ENCODE data around the gene UGT1A5. TPM values are rescaled to one million over a fixed set of nuclear protein-coding genes. Genes with fewer than 3 reads are reported as not detected.

Gene UGT1A5
- total and polyA plus RNA-seq, 2 of the 4 experiments (the other 2 are of a cell fraction), result not detected

DNA sequence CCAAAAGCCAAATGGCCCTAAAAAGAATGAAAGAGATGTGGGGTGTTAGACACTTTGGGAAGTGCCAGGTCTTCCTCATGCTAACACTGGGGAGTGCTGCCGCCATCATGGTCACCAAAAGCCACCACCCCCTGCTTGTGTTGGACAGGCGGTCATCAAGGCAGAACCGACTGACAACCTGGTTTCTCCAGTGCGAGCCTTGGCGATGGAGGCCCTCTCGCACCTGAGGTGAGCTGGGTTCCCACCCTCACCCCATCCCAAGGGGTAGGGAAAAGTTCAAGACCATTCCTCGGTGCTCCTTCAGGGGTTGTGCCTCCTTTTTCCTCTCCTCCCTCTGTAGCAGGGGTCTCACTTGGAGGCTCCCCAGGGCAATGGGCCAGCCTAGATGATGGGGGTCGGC, 99.0 kb downstream of the UGT1A5 start:
- H4K20me1 ChIP-seq (ENCODE audit: insufficient read depth, low read length), result no peaks in the 10 kb centered on the region
- peaks cover 27% of the 10 kb centered on the region for H3K27me3 ChIP-seq (ENCODE audit: control insufficient read depth, insufficient read depth, low read length)
- no peak overlapping the region for H3K23ac ChIP-seq (ENCODE audit: low read depth, low read length)
- CTCF ChIA-PET, result no interaction called here
- dilution Hi-C loops (cut with HindIII; ENCODE audit: low sequenced_read_pairs, unreplicated experiment), result no loop called here
- no peak overlapping the region for H4K91ac ChIP-seq (ENCODE audit: insufficient read depth, low read depth, low read length)
- no peaks in the 10 kb centered on the region for H3K9me3 ChIP-seq (ENCODE audit: control insufficient read depth, insufficient read depth, low read length)
- no peak for DNase-seq
- no peak overlapping the region for H3K14ac ChIP-seq (replicated peaks; ENCODE audit: low read depth, low read length)
- H3K4me3 ChIP-seq (ENCODE audit: insufficient read depth, low read depth, low read length), result no peak overlapping the region
- no peaks in the 10 kb centered on the region for H3K79me1 ChIP-seq (ENCODE audit: low read depth in 1 of 2, low read length in 2 of 2)
- no peaks in the 10 kb centered on the region for H3K9me1 ChIP-seq (ENCODE audit: insufficient read depth, low read length)
- H3K4me2 ChIP-seq (ENCODE audit: low read depth, low read length), result no peak overlapping the region
- BruUV-seq (replicated peaks), result no TSS peak
- H2BK20ac ChIP-seq (ENCODE audit: low read depth, low read length), result no peak overlapping the region
- H2AFZ ChIP-seq (replicated peaks; ENCODE audit: low read length, poor library complexity), result no peak overlapping the region
- H2BK15ac ChIP-seq (ENCODE audit: low read depth, low read length), result no peak overlapping the region
- no peaks in the 10 kb centered on the region for H3K4me1 ChIP-seq (ENCODE audit: control insufficient read depth, insufficient read depth, low read length)
- in situ Hi-C loops (cut with MboI; ENCODE audit: low sequenced_read_pairs), result no loop called here
- TF ChIP-seq CHD1 (IDR thresholded peaks at IDR 0.05; ENCODE audit: low read depth, low read length) (no peak), MXI1 (IDR thresholded peaks at IDR 0.05; ENCODE audit: borderline replicate concordance, low read depth, low read length) (no peak), RAD21 (IDR thresholded peaks at IDR 0.05; ENCODE audit: low read length) (no peak), NFE2L2 (IDR thresholded peaks at IDR 0.05; ENCODE audit: low read depth, low read length) (no peak), BHLHE40 (IDR thresholded peaks at IDR 0.05; ENCODE audit: low read depth, low read length) (no peak), MAFK (IDR thresholded peaks at IDR 0.05; ENCODE audit: low read depth, low read length) (no peak), RCOR1 (IDR thresholded peaks at IDR 0.05; ENCODE audit: insufficient replicate concordance, low read length) (no peak), RFX5 (IDR thresholded peaks at IDR 0.05; ENCODE audit: low read depth, low read length) (no peak), FOS (IDR thresholded peaks at IDR 0.05; ENCODE audit: low read depth, low read length) (no peak), SMC3 (IDR thresholded peaks at IDR 0.05; ENCODE audit: low read depth, low read length) (no peak), MAZ (IDR thresholded peaks at IDR 0.05; ENCODE audit: borderline replicate concordance, low read depth, low read length) (no peak), POLR2A (IDR thresholded peaks at IDR 0.05; ENCODE audit: low read depth, low read length) (no peak), CEBPB (IDR thresholded peaks at IDR 0.05; ENCODE audit: low read depth, low read length) (no peak)
- TF ChIP-seq, protein P1, sequence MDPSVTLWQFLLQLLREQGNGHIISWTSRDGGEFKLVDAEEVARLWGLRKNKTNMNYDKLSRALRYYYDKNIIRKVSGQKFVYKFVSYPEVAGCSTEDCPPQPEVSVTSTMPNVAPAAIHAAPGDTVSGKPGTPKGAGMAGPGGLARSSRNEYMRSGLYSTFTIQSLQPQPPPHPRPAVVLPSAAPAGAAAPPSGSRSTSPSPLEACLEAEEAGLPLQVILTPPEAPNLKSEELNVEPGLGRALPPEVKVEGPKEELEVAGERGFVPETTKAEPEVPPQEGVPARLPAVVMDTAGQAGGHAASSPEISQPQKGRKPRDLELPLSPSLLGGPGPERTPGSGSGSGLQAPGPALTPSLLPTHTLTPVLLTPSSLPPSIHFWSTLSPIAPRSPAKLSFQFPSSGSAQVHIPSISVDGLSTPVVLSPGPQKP (IDR thresholded peaks at IDR 0.05; ENCODE audit: borderline replicate concordance, low read depth, low read length), result no peak
- TF ChIP-seq, protein P2, sequence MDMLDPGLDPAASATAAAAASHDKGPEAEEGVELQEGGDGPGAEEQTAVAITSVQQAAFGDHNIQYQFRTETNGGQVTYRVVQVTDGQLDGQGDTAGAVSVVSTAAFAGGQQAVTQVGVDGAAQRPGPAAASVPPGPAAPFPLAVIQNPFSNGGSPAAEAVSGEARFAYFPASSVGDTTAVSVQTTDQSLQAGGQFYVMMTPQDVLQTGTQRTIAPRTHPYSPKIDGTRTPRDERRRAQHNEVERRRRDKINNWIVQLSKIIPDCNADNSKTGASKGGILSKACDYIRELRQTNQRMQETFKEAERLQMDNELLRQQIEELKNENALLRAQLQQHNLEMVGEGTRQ (IDR thresholded peaks at IDR 0.05; ENCODE audit: low read depth, low read length), result no peak
- TF ChIP-seq, protein P3, sequence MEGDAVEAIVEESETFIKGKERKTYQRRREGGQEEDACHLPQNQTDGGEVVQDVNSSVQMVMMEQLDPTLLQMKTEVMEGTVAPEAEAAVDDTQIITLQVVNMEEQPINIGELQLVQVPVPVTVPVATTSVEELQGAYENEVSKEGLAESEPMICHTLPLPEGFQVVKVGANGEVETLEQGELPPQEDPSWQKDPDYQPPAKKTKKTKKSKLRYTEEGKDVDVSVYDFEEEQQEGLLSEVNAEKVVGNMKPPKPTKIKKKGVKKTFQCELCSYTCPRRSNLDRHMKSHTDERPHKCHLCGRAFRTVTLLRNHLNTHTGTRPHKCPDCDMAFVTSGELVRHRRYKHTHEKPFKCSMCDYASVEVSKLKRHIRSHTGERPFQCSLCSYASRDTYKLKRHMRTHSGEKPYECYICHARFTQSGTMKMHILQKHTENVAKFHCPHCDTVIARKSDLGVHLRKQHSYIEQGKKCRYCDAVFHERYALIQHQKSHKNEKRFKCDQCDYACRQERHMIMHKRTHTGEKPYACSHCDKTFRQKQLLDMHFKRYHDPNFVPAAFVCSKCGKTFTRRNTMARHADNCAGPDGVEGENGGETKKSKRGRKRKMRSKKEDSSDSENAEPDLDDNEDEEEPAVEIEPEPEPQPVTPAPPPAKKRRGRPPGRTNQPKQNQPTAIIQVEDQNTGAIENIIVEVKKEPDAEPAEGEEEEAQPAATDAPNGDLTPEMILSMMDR (conservative IDR thresholded peaks at IDR 0.05; ENCODE audit: low read depth, low read length), result no peak
- no peak overlapping the region for H2BK120ac ChIP-seq (ENCODE audit: low read depth, low read length)
- H2AK9ac ChIP-seq (replicated peaks; ENCODE audit: low read depth, low read length, poor library complexity), result no peak overlapping the region
- no peak overlapping the region for H3K27ac ChIP-seq (ENCODE audit: insufficient read depth, low read length)
- H3K18ac ChIP-seq (ENCODE audit: low read depth, low read length), result no peak overlapping the region
- ATAC-seq (ENCODE audit: low read depth), result no peak
- no peak overlapping the region for H3K9ac ChIP-seq (ENCODE audit: low read depth, low read length)
- no peaks in the 10 kb centered on the region for H3K36me3 ChIP-seq (ENCODE audit: control insufficient read depth, insufficient read depth, low read length)
- WGBS, 2 experiments (ENCODE audit: extremely low coverage in 2 of 2, insufficient read length in 1 of 2), result 70% methylated on average over 2 of the region's 8 CpGs; no CpG with 5 or more reads in 1 of the 2 experiments
- intact Hi-C loops (cut with micrococcal nuclease), result no loop called here
- POLR2A ChIA-PET (ENCODE audit: unreplicated experiment), result no interaction called here
- no peak overlapping the region for H4K5ac ChIP-seq (ENCODE audit: low read depth, low read length)
- H2AK5ac ChIP-seq (ENCODE audit: low read depth, low read length), result no peak overlapping the region
- H2BK5ac ChIP-seq (ENCODE audit: low read depth, low read length, poor library complexity, severe bottlenecking), result no peak overlapping the region
- H4K8ac ChIP-seq (ENCODE audit: low read depth in 2 of 2, low read length in 2 of 2), result no peak overlapping the region
- no peak overlapping the region for H3K56ac ChIP-seq (ENCODE audit: extremely low read depth, insufficient read depth, low read length)
- H3K4ac ChIP-seq (ENCODE audit: low read depth, low read length), result no peak overlapping the region
